Adipose tissue (tissue), 3 donors: ENCODE data around the gene PCDH12. TPM values are rescaled to one million over a fixed set of nuclear protein-coding genes. Genes with fewer than 3 reads are reported as not detected.

Source experiments
- H3K27ac ChIP-seq: one replicate; pipeline ENCODE4 v1.5.1; 2013; ENCODE audit warnings: low read depth, low read length
- WGBS, 3 donors: extraction: QIAGEN DNeasy Blood & Tissue Kit; methylation state at CpG; one replicate each; pipeline ENCODE4 v1.1.7; 2013; 5-methylcytosine and 5-hydroxymethylcytosine counted together
- polyA plus RNA-seq, 3 donors: library from polyadenylated mRNA; stranded (reverse); fragments of 200-250 nt; gene quantifications; one replicate each; pipeline ENCODE4 v1.2.3, GENCODE V29; 2013
- donor health status: healthy with polysubstance abuse.
- donor health status: Bipolar disorder and iron deficiency.
- donor health status: healthy.

PCDH12 gene
- polyA plus RNA-seq, 3 donors: 0.89 to 5.0 (median 2.7) TPM

DNA sequence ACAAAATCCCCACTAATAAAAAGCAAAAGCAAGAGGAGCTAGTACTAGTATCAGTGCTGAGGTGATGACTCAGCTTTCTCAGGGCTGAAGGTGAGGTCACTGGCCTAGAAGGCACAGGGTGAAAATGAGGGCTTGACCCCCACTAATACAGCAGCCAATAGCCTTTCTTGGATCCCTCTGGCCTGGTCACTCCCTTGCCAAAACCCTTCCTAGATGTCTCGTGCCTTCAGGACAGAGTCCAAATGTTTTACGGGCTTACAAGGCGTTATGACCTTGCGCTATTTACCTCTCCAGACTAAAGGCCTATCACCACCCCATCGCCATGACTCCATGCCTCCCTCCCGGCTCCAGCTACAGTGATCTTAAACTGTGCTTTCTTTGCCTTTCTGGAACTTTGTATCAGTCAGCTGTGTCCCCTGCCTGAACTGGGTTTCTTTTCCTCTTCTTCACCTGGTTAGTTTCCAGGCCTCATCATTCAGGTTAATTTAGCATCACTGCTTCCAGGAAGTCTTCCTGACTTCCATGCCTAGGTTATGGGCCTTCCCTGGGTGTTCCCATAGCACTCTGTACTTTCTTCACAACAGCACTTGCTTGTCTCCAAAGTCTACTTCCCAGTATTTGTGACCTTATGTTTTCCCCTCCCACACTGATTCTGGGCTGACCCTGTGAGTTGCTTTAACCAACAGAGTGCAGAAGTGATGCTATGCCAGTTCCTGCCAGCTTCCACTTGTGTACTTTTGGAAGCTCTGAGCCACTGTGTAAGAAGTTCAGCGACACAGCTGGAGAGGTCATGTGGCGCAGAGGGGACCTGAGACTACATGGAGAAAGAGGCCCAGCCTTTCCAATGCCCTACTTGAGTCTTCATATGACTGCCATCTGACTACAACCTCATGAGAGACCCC is 38.5 kb downstream of the PCDH12 start:
- H3K27ac ChIP-seq: no peak overlapping the region
- 83 to 92% (median 89%) methylated on average over 8 of the region's 8 CpGs for WGBS, 3 donors

DNA sequence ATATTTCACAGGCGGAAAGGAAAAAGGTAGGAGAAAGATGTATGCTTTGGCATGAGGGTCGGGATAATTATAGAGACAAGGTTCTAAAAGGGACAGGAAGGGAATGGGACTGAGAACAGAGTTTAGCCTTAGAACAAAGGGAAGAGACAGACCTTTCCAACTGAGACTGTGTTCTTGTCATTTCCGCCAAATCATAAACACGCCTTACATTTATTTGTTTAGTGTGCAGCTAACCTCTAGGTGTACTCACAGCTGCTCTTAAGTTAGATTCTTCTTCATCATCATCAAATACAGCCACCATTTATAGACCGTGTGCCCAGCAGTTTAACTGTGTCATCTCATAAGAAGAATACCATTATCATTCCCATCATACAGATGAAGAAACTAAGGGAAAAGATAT is 40.2 kb downstream of the PCDH12 start:
- no peak overlapping the region for H3K27ac ChIP-seq
- WGBS, 3 donors: 75 to 91% (median 78%) methylated on average over 5 of the region's 5 CpGs

DNA sequence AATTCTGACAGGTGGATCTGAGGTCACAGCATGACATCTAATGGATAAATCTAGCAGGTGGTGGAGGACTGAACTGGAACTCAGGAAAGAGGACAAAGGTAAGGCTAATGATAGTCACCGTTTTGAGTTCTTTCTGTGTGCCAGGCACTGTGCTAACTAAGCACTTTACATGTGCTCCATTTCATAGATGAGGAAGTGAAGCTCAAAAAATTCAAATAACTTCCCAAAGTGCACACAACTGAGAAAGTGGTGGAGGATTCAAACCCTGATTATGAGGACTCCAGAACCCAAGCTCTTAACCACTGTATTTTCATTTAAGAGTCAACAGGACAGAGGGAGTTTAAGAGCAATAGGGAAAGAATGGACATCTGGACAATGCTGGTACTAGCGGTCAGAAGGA is 41.5 kb downstream of the PCDH12 start:
- WGBS, 3 donors: 55 to 76% (median 55%) methylated on average over 2 of the region's 2 CpGs

DNA sequence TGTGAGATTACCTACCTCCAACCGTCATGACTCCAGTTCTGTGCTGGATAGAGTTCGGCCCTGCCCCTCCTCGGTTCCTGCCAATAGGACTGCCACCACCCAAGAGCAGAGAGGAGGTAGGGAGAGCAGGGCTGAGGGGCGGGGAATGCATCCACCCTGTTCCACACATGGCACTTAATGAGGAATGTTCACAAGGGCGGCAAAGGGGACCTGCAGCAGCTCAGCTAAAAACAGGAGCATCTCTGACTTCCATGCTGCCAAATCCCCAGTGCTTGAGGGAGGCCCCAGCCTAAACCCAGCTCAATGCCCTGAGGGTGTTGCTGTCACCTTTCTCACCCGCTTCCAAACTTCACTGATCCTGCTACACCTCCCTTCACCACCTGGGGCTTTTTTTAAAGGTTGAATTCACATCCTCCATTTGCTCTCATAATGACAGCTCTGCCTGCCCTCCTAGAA is 42.1 kb downstream of the PCDH12 start:
- WGBS, 3 donors: 68 to 90% (median 85%) methylated on average over 6 of the region's 6 CpGs

More for the DNA sequence above, 41.5 kb downstream of the PCDH12 start:
- no peak overlapping the region for H3K27ac ChIP-seq

DNA sequence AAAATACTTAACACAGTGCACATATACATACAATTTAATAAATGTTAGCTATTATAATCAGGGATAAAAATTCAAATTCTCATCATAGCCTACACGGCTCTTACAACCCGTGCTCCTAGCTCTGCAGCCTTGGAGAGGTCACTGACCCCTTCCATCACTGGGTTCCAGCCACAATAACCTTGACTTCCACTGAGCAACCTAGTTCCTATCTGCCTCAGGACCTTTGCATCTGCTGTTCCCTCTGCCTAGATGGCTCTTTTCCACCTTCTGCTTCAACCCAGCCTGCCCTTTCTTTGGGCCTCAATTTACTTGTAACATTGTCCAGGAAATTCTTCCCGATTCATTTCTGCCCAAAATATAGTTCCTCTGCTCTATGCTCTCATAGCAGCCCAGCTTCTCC is 43.2 kb downstream of the PCDH12 start:
- H3K27ac ChIP-seq: no peak overlapping the region
- WGBS, 3 donors: 95 to 97% (median 97%) methylated on average over 3 of the region's 3 CpGs

More for the DNA sequence above, 42.1 kb downstream of the PCDH12 start:
- H3K27ac ChIP-seq: no peak overlapping the region

DNA sequence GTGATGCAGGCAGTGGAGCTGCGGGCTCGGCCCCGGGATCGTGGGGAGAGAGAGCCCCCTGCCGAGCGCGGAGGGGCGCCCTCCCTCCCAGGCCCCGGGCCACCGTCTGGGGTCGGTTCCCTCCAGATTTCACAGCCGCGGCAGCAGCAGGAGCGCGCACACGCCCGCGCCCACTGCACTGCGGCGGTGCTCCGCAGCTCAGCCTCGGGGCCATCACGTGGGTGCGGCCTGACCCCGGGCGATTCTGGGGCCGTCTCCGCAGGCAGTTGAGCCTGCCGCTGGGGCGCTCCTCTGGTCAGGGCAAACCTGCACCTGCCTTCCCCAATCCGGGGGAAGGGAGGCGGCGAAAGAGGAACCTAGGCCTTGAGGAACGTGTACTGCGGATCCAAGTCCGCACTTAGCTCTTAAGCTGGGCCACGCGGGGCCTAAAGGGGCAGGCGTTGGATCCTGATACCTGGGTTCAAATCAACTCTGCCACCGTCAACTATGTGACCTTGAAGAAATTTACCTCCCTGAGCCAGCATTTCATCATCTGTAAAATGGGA is 43.7 kb downstream of the PCDH12 start:
- no peak overlapping the region for H3K27ac ChIP-seq
- 11 to 12% (median 12%) methylated on average over 38 to 40 of the region's 40 CpGs for WGBS, 3 donors

DNA sequence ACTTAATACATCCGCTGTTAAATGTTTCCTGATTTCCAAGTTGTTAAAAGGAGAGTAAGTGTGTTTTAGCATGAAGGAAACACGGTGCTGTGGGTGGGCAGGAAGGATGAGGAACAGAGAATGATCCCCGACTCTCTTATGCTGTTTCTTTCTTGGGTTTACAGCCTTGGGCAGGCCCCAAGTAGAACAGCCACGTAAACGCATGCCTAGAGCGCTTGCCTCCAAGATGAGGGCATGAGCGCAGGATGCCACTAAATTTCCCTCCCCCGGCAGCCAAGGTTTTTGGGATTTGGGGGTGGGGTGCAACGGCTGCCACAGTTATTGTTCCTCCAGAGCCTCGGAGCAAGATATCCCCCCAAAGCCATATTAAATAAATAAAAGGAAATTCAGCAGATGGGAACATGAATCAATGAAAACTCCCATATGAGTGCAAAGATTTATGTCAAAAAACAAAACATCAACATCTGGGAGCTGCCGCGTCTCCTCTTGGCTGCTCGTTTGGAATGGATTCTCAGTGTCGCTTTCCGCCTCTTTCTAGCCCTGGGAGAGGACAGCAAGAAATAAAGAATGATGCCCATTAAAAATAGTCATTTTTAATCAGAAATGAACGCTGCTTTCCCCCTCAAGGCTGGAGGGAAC is 44.3 kb downstream of the PCDH12 start:
- no peak overlapping the region for H3K27ac ChIP-seq
- WGBS, 3 donors: 24 to 27% (median 26%) methylated on average over 16 of the region's 16 CpGs

DNA sequence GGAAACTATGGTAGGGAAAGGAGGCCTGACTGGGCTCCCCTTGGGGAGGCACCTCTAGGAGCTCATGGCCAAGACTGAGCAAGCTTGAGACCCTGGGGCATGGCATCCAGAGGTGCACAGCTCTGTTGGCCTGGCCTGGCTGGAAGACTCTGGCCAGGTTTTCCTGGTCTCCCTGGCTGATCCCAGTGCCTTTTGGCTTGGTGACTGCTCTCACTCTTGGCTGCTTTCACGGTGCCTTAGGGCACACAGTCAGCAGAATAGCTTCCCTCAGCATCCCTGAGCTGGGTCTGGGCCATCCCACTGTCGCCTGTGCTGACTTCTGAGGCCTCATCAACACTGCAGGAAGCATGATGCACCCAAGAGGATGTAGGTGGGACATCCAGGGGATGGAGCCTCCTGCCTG is 47.7 kb downstream of the PCDH12 start:
- WGBS, 3 donors: 56 to 60% (median 57%) methylated on average over 2 of the region's 2 CpGs

DNA sequence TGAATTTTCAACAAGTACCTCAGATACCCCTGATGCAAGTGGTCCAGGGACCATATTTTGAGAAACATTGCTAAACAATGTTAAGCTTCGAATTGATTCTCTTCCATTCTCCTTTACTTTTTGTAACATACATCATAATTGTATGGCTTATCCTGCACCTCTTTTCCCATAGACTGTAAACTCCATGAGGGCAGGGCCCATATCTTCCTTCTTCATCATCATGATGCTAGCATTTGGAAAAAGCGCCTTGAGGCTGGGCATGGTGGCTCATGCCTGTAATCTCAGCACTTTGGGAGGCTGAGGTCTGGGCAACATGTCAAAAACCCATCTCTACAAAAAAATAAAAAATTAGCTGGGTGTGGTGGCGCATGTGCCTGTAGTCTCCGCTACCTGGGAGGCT is 48.8 kb downstream of the PCDH12 start:
- no peak overlapping the region for H3K27ac ChIP-seq
- WGBS, 3 donors: 86 to 97% (median 87%) methylated on average over 4 of the region's 4 CpGs

More for the DNA sequence above, 47.7 kb downstream of the PCDH12 start:
- H3K27ac ChIP-seq: no peak overlapping the region

DNA sequence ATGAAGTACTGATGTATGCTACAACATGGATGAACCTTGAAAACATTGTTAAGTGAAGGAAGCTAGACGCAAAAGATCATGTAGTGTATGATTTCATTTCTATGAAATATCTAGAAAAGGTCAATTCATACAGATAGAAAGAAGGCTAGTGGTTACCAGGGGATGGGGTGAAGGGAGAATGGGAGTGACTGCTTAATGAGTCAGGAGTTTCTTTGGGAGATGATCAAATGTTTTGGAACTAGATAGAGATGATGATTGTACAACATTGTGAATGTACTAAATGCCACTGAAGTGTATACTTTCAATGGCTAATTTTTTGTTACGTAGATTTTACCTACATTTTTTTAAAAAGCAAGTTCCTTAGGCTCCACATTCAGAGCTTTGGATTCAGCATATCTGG is 49.2 kb downstream of the PCDH12 start:
- 85 to 90% (median 89%) methylated on average over 2 of the region's 2 CpGs for WGBS, 3 donors
- no peak overlapping the region for H3K27ac ChIP-seq

DNA sequence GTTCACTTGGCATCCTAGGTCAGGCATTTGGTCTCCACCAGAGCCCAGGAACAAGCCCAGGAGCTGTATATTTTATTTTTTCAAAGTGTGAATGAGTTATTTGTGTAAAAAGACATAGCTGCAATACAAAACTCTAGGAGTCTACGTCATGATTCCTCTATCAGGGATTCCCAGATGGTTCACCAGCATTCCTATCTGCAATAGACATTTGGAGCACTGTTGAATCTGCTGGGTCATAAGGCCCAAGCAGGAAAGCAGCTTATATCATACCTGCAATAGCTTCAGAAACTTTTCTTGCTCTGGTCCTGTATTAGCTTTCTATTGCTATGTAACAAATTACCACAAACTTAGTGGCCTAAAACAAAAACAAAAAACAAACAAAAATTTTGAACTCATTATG is 51.0 kb downstream of the PCDH12 start:
- whole genome bisulfite sequencing, 3 donors: 0% methylated on average over 1 of the region's 1 CpG
- no peak overlapping the region for H3K27ac ChIP-seq

DNA sequence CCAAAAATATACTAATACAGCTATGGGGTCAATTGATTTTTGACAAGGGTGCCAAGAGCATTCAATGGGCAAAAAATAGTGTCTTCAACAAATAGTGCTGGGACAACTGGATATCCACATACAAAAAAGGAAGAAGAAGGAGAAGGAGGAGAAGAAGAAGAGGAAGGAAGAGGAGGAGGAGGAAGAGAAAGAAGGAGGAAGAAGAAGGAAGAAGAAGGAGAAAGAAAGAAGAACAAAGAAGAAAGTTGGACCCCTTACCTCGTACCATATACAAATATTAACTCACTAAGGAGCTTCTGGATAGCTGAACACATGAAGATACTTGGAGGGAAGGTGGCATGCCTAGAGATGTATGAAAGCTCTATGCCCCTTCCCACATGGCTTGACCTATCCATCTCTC is 51.5 kb downstream of the PCDH12 start:
- no peak overlapping the region for H3K27ac ChIP-seq
- 35 to 81% (median 36%) methylated on average over 1 of the region's 1 CpG for WGBS, 3 donors

DNA sequence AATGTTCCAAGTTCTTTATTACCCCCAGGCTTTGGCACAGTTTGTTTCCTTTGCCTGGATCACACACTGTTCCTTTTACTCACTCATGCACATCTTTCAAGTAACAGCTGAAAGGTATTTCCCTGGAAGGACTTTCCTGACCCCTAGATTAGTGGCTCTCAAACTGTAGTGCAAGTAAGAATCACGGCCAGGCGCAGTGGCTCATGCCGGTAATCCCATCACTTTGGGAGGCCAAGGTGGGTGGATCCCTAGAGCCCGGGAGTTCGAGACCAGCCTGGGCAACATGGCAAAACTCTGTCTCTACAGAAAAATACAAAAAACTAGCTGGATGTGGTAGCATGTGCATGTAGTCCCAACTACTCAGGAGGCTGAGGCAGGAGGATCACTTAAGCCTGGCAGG is 53.5 kb downstream of the PCDH12 start:
- H3K27ac ChIP-seq: no peak overlapping the region
- WGBS, 3 donors: 80 to 91% (median 87%) methylated on average over 5 of the region's 5 CpGs

DNA sequence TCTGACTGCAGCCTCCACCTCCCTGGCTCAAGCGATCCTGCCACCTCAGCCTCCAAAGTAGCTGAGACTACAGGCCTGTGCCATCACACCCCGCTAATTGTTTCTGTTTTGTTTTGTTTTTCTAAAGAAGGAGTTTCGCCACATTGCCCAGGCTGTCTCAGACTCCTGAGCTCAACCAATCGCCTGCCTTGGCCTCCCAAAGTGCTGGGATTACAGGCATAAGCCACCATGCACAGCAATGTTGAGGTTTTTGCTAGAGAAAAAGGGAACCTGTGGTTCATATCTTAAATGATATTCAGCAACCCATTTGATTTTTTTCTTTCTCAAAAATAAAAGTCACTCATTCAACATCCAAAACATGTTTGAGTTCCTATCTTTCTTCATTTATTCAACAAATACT is 54.7 kb downstream of the PCDH12 start:
- WGBS, 3 donors: 62 to 75% (median 73%) methylated on average over 4 of the region's 4 CpGs
- no peak overlapping the region for H3K27ac ChIP-seq

DNA sequence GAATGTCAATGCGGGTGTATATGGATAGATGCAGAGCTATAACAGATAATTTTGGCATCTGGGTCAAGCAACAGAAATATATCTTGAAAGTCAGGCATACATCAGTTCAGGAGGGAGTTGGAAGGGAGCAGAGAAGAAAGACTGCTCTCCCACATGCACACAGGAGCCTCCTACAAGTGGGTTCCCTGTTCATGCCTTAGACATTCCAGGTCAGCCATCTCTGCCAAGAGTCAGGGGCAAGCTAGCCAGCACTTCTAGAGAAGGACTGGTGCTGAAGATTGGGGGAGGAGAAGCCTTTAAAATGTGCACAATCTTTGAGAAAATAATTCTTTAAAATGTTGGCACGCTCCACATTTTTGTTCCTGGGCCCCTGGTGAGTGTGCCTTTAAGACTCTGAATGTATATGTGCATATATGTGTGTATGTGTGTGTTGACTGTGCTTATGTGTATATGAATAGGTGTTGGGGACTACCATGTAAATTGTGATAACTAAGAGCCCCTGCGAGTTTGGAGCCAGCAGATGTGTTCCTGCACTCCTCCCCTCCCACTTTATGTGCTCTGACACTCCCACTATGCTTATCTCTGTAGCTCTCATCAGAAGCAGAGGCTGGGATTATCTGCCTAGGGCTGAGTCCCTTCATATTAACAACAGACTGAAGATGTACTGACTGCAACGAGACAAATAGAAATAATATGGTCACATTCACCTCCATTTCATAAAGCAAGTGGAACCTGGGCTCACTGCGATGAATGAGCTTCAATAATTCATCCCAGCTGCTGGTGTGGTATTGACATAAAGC is 55.8 kb downstream of the PCDH12 start:
- H3K27ac ChIP-seq: no peak overlapping the region
- 50 to 70% (median 65%) methylated on average over 5 of the region's 5 CpGs for WGBS, 3 donors

DNA sequence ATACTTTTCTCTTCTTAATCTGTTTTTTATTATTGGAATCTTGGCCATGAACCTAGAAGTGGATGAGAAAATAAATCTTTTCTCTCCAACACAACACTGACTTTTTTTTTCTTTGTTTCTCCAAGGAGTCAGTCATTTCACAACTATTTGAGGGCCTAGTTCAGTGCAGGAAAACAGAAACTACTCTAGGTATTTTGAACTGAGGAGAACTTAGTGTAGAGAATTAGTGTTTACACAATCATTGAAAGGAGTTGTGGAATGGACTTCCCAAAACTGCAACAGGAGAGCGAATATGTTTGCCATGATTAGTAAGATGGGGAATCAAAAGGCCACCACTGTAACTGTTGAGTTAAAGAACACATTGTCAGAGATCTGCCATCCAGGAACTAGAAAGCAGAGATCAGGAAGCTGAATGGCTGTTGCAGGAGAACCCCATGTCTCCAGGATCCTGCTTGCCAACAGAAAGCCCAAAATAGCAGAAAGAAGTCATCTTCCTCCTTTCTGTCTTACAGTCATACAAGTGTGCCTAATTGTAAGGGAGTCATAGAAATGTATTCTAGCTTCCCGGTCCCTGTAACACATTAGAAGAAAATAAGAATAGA is 59.5 kb downstream of the PCDH12 start:
- no peak overlapping the region for H3K27ac ChIP-seq
- 69 to 82% (median 70%) methylated on average over 2 of the region's 2 CpGs for WGBS, 3 donors

DNA sequence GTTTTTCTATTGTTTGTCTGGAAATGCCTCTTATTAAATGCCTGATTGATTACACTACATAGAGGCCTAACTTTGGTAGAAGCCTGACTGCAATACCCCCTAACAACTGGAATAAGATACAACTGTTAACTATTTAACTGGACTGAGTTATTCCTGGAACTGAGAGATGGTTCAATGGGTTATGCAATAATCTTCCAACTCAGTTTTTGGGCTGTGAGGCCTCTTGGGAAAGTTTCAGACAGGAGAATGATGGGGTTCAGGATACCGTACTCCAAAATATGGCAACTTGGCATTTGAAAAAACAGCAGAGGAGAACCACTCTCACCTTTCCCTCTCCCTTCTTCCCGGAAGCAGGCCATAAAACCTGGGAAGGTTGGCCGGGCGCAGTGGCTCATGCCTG is 60.6 kb downstream of the PCDH12 start:
- WGBS, 3 donors: 92 to 99% (median 93%) methylated on average over 4 of the region's 4 CpGs
- no peak overlapping the region for H3K27ac ChIP-seq
